Panc1 (cell line): ENCODE results near the gene MAP3K20. TPM values are rescaled to one million over a fixed set of nuclear protein-coding genes. Genes with fewer than 3 reads are reported as not detected.
A peak's percentile ranks its signal among the peaks of the same experiment; 100 is the strongest.

Experiments used
- ATAC-seq: fragments of 200-7000 bp; cut with Tn5 transposase; 2 replicates; pipeline ENCODE4 v1.9.1; 2020; ENCODE audit warnings: mild to moderate bottlenecking, moderate library complexity
- BruUV-seq: library from RNA; stranded (reverse); fragments of 400-500 nt; replicated peaks from 2 replicates; lab custom pipeline; 2021; lab: Mats Ljungman, UMichigan
- CTCF ChIA-PET: fragments of 300-600 bp; sonication (Branson Sonifier 250); formaldehyde crosslinking; loops from one replicate; lab custom pipeline; 2022; ENCODE audit warnings: antibody characterized with exemption; lab: Charles Lee
- POLR2A ChIA-PET: fragments of 300-600 bp; sonication (Branson Sonifier 250); formaldehyde crosslinking; loops from one replicate; lab custom pipeline; 2022; ENCODE audit warnings: antibody characterized with exemption; lab: Charles Lee
- DNase-seq: peaks from one replicate; pipeline ENCODE4 v3.0.0-alpha.2; 2010; ENCODE audit warnings: low read depth, low spot score
- H3K27ac ChIP-seq: 2 replicates; pipeline ENCODE4 v1.5.1; 2011; ENCODE audit warnings: mild to moderate bottlenecking, low read length, inconsistent platforms
- H3K27me3 ChIP-seq: fragments of 200-500 bp; sonication (Bioruptor generic); 2 replicates; pipeline ENCODE4 v1.6.0; 2014; ENCODE audit warnings: low read length, inconsistent platforms; ENCODE audit not compliant: control insufficient read depth, insufficient read depth
- H3K36me3 ChIP-seq: fragments of 200-500 bp; sonication (Bioruptor generic); 2 replicates; pipeline ENCODE4 v1.5.1; 2014; ENCODE audit warnings: inconsistent platforms, mild to moderate bottlenecking, low read length, moderate library complexity; ENCODE audit not compliant: control insufficient read depth, insufficient read depth
- H3K4me1 ChIP-seq: 2 replicates; pipeline ENCODE4 v1.5.1; 2011; ENCODE audit warnings: inconsistent platforms, mild to moderate bottlenecking, low read length, moderate library complexity; ENCODE audit not compliant: control insufficient read depth, insufficient read depth
- H3K4me3 ChIP-seq, 2 experiments: 2 replicates each; pipeline ENCODE4 v1.5.1; 2011 to 2012; ENCODE audit warnings: low read depth in 2 of 2, low read length in 2 of 2, mild to moderate bottlenecking in 2 of 2, inconsistent platforms in 1 of 2, moderate library complexity in 1 of 2
- H3K9me3 ChIP-seq: fragments of 200-500 bp; sonication (Bioruptor generic); 2 replicates; pipeline ENCODE4 v1.5.1; 2014; ENCODE audit warnings: low read depth, mild to moderate bottlenecking, inconsistent platforms, low read length, moderate library complexity; ENCODE audit not compliant: control insufficient read depth, insufficient read depth
- CTCF ChIP-seq: fragments of 450-650 bp; IDR thresholded peaks from 2 replicates; pipeline ENCODE4 v1.5.1; 2017; ENCODE audit warnings: mild to moderate bottlenecking
- POLR2AphosphoS5 ChIP-seq: IDR thresholded peaks from 2 replicates; pipeline ENCODE4 v1.6.1; 2012; ENCODE audit warnings: mild to moderate bottlenecking, low read depth, low read length, moderate library complexity
- REST ChIP-seq, 2 experiments: IDR thresholded peaks; 2 replicates each; pipeline ENCODE4 v1.6.1; 2011 to 2012; ENCODE audit warnings: low read depth in 2 of 2, control low read depth in 1 of 2, low read length in 1 of 2, mild to moderate bottlenecking in 1 of 2, moderate library complexity in 1 of 2; ENCODE audit not compliant: insufficient read depth in 1 of 2
- SIN3A ChIP-seq: IDR thresholded peaks from 2 replicates; pipeline ENCODE4 v1.6.1; 2012; ENCODE audit warnings: low read depth, mild to moderate bottlenecking, low read length, moderate library complexity, borderline replicate concordance; ENCODE audit not compliant: insufficient read depth
- TCF7L2 ChIP-seq: IDR thresholded peaks from 2 replicates; pipeline ENCODE4 v1.6.1; 2011; ENCODE audit warnings: mild to moderate bottlenecking, low read depth, low read length, inconsistent platforms
- in situ Hi-C: cut with HindIII; loops from 2 replicates; pipeline ENCODE4 v1.10.0; 2016; ENCODE audit warnings: low sequenced_read_pairs, low pct_unique_long_range_greater_than_20kb
- intact Hi-C: fragments of 100-400 bp; cut with micrococcal nuclease; formaldehyde crosslinking; loops from one replicate; pipeline ENCODE4 v1.10.0; 2022; ENCODE audit not compliant: unreplicated experiment
- total RNA-seq: library from RNA; stranded (reverse); gene quantifications from one replicate; pipeline ENCODE4 v1.2.1, GENCODE V29; 2021; ENCODE audit not compliant: unreplicated experiment

Gene MAP3K20
- total RNA-seq, 1 experiment from 2014 or later, result 121 TPM

- H3K27ac ChIP-seq, result peak overlapping the region; percentile 9; the same call in 1 of the 2 replicates
- in situ Hi-C loops, result no loop called here
- BruUV-seq, result no TSS peak
- no peak for ATAC-seq
- POLR2A ChIA-PET, result no interaction called here
- H3K9me3 ChIP-seq, result no peaks in the 10 kb centered on the region
- intact Hi-C loops, result no loop called here
- CTCF ChIA-PET, result interaction anchor here (1.0 to 1.9 kb wide), 2 partner anchors 125 to 189 kb away, joined by 3 to 9 read pairs; no protein-coding TSS in a partner anchor
- H3K27me3 ChIP-seq, result no peaks in the 10 kb centered on the region
- DNase-seq, result no peak
- peaks cover 16% of the 10 kb centered on the region for H3K4me1 ChIP-seq
- H3K36me3 ChIP-seq, result peaks cover 10% of the 10 kb centered on the region
- TF ChIP-seq POLR2AphosphoS5, result no peak
- no peak for TF ChIP-seq CTCF
- no peak for TF ChIP-seq REST (IDR thresholded peaks at IDR 0.05; ENCODE audit: insufficient read depth in 1 of 2, low read depth in 2 of 2, low read length in 1 of 2)
- no peak for TF ChIP-seq TCF7L2
- TF ChIP-seq SIN3A, result no peak
- no peak overlapping the region for H3K4me3 ChIP-seq
These were observed 140.4 kb downstream of the MAP3K20 start for GRCh38 chr2:173216051-173216450.

- CTCF ChIA-PET, result interaction anchor here (0.6 to 1.9 kb wide), 6 partner anchors 108 to 202 kb away, joined by 3 to 11 read pairs (median 4); no protein-coding TSS in a partner anchor
- TF ChIP-seq CTCF (peak; percentile 48), REST (IDR thresholded peaks at IDR 0.05; ENCODE audit: insufficient read depth in 1 of 2, low read depth in 2 of 2, low read length in 1 of 2) (no peak)
- Histone ChIP-seq H3K4me3 (no peak overlapping the region), H3K36me3 (peaks cover 10% of the 10 kb centered on the region), H3K4me1 (peaks cover 16% of the 10 kb centered on the region), H3K27ac (peak overlapping the region; percentile 9; the same call in 1 of the 2 replicates), H3K9me3 (no peaks in the 10 kb centered on the region), H3K27me3 (no peaks in the 10 kb centered on the region)
- peak; percentile 19; the same call in 1 of the 2 replicates for ATAC-seq
- no TSS peak for BruUV-seq
- in situ Hi-C loops (no loop called here), intact Hi-C loops (no loop called here)
- no peak for DNase-seq
- POLR2A ChIA-PET, result no interaction called here
These were observed 141.0 kb downstream of the MAP3K20 start for GRCh38 chr2:173216668-173217067.
